Middle frontal gyrus (tissue), 1 donor: Measurements from ENCODE around the gene TMEM41B.

Source experiments
- DNase-seq: peaks from one replicate; pipeline ENCODE4 v3.0.0-alpha.2; 2015; ENCODE audit warnings: low spot score; ENCODE audit errors: extremely low spot score

Gene TMEM41B

DNA sequence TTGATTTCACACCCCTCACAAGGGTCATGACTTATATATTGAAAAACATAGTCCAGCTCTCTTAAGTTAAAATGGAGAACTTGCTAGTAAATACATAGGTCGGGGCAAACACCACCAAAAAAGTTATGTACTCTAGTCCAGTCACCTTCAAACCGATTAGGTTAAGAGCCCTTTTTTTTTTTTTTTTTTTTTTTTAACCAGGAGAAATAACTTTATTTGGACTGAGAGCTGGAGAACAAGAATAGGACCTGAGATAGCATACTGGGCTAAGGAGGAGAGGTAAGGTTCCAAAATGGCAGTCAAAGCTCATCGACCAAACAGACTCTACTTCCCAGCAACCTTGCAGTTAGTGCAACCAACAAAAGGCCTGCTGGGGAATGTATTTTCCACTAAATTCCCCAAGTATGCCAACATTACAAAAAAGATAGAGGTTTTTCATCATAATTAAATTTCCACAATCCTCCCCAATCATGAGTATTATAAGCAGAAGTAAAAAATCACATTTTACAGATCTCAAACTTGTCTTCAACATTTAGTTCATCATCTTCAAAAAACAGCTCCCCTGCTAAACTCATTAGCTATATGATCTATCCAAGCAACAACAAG, 3.8 kb downstream of the TMEM41B start:
- no peak for DNase-seq

- DNase-seq: no peak
These were observed 10.2 kb downstream of the TMEM41B start for GRCh38 chr11:9304178-9304577.

- no peak for DNase-seq
These were observed 11.9 kb downstream of the TMEM41B start for GRCh38 chr11:9302448-9302847.

GRCh38 chr11:9301720-9302119, 12.7 kb downstream of the TMEM41B start:
- no peak for DNase-seq

- no peak for DNase-seq
These were observed 20.7 kb downstream of the TMEM41B start for GRCh38 chr11:9293646-9294045.

GRCh38 chr11:9285850-9286587, 28.4 kb downstream of the TMEM41B start:
- DNase-seq: no peak

DNA sequence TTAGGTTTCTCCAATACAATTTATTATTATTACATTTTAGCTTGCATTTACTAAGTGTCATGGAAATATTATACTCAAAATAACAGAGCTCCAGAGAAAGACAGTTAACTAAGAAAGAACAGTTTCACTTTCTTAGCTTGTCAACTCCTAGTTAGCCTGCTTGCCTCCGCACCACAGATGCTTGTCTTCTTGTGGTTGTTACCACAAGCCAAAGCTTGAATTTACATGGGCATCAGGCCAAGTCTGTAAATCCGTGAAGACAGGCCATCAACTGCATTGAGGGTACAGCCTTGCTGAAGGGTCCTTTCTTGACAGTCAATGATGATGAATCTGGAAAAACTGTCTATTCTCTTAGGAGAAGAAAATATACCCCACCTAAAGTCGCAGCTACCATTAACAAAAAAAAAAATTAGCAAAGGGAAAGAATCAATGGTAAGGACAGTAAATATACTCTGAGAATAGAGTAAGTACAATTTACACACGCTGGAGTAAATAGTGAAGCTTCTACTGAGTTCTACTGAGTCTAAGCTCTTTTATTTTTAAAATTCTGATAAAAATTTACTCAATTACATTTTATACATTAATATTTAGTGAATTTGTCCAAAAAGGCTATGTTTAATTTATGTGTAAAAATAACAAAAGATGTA, 33.6 kb downstream of the TMEM41B start:
- DNase-seq: no peak

- DNase-seq: no peak
These were observed 37.2 kb downstream of the TMEM41B start for GRCh38 chr11:9277176-9277575.

GRCh38 chr11:9276571-9276970, 37.8 kb downstream of the TMEM41B start:
- no peak for DNase-seq

GRCh38 chr11:9274499-9275258, 39.7 kb downstream of the TMEM41B start:
- DNase-seq: no peak

DNA sequence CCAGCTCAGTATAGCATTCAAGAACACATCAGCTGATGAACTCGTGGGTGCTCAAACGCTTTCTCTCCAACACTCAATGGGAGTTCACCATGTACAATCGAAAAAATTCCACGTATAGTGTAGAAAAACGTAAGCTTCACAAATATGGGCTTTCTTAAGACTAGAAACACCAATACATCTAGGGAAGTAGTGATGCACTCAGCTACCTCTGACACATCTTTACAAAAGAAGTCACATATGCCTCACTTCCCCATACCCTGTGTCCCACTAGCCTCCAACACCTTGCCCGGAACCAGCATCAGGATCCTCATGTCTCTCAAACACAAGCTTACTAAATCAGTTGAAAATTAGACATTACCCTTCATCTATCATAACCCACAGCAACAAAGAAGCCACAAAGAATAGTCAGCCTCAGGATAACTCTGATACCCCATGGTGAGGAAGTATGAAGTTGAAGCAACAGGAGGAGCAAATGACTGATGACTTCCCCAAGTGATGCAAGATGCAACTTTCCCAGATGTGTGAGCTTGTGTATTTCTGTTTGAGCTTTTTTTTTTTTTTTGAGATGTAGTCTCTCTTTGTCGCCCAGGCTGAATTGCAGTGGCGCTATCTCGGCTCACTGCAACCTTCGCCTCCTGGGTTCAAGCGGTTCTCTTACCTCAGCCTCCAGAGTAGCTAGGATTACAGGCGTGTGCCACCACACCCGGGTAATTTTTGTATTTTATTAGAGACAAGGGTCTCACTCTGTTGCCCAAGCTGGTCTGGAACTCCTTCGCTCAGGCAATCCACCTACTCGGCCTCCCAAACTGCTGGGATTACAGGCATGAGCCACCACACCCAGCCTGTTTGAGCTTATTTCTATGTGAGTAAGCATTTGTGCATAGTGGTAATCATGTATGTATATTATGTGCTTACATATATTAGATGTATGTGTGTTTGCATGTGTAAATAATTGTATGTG, 40.7 kb downstream of the TMEM41B start:
- no peak for DNase-seq

DNA sequence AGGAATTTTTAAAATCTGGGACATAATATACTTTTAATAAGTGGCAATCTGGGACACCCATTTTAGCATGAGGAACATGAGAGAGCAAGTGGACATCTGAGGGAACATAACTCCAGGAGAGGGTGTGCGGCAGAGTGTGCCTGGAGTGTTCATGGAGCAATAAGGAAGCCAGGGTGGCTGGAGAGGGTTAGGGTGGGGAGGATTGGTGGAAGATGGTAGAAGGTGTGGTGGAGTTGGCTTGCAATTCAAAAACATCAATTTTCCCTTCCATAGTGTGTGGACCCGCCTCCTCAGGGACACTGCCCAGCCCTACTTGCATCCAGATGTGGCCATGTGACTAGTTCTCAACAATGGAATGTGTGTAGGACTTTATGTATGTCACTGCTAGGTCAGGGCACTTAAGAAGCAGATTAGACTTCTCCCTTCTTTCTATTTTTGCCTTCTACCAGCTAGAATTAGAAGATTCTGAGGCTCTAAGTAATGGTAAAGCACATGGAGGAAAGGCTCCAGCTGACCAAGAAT, 44.8 kb downstream of the TMEM41B start:
- DNase-seq: no peak

GRCh38 chr11:9267680-9268079, 46.7 kb downstream of the TMEM41B start:
- no peak for DNase-seq

- no peak for DNase-seq
These were observed 47.5 kb downstream of the TMEM41B start for GRCh38 chr11:9266926-9267325.

- no peak for DNase-seq
These were observed 48.2 kb downstream of the TMEM41B start for GRCh38 chr11:9266132-9266736.

DNA sequence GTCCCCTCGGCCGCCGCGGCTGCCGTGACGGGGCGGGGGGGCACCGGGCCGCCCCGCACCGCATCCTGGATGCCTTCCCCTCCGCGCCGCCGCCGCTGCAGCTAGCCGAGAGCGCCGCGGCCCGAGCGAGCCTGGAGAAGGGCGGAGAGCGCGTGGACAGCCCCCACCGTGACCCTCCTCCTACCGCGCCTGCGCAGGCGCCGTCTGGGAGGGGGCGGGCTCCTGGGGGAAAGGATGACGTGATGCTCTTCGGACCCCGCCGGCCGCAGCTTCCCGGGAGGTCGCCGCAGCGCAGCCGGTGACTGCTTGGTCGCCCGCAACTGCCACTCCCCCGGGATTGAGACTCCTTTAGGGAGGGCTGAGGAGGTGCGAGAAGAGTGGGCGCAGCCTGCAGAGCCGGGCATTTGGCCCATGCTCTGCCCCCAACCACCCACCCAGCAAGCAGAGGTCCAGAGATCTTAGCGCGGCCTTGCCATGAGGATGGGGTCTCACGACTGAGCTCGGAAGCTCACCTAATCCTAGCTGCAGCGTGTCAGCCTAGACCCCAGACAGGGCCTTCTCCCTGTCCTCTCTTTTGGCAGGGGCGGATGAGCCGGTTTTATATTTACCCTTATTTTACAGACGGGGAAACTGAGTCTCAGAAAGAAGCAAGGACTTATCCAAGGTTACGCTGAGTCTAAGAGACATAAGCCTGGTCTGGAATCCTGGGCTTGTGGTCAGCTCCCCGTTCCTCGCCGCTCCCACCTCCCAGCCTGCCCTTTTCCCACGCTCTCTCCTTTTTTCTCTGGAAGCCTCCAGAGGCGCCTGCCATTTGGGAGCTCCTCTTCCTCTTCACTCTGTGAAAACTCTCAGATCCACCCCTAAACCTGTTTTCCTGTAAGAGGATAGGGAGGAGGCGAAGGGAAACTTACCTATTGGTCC, 48.9 kb downstream of the TMEM41B start, which contains the start of gene DENND5A:
Gene DENND5A (minus strand): TSS at position 140 of the 921 bp plus-strand sequence. CDS start 281 bp downstream, outside the sequence.
- DNase-seq: peak; percentile 78

DNA sequence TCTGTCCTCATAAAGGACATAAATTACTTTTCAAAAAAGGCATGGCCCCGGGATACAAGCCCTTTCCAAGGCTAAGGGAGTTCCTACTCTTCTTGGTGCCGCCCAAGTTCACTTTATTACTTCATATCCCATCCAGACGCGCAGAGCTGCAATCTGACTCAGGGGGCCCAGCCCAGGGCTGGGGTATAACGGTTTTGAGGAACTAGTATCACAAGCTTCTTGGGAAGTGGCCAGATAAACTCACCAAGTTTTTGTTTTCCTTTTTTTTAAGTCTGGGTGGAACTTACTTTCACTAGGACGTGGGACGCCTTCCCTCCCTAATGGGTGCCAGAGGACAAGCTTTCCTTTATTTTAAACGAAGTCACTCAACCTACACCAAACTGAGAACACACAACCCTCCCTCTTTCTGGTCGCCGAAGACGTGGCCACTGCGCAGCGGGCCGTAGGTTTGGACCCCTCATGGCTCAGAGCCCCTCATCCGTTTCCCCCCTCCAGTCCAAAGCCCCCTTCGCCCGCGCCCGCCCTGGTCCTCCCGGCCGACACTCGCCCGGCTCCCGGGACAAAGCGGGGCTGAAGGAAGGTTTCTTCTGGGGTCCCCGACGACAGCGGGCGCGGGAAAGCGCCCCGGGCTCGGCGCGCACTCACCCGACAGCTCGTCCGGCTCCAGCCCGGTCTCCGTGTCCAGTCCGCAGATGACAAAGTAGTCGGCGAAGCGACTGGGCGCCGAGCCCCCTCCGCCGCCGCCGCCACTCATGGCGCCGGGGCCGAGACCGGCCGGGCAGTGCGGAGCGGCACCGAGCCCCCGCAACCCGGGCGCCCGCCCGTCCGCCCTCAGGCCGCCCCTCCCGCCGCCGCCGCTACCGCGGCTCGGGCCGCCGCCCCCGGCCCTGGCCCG, 49.8 kb downstream of the TMEM41B start:
- no peak for DNase-seq

- no peak for DNase-seq
These were observed 50.5 kb downstream of the TMEM41B start for GRCh38 chr11:9263840-9264315.
